NB4 (cell line): Measurements from ENCODE around the gene NUDT3.
"Not testable (repeated sequence)": the region's sequence is repeated elsewhere in the genome, so short reads cannot be mapped to it uniquely, and the experiment has no call there.

Experiments used
- MYC ChIP-seq: IDR thresholded peaks from 2 replicates; pipeline ENCODE4 v1.6.1; 2011; ENCODE audit warnings: low read depth, low read length
- POLR2A ChIP-seq: IDR thresholded peaks from 2 replicates; pipeline ENCODE4 v1.6.1; 2011; ENCODE audit warnings: mild to moderate bottlenecking; ENCODE audit not compliant: insufficient read length; ENCODE audit errors: extremely low read depth
- TF ChIP-seq, protein P1 (sequence below): IDR thresholded peaks from one replicate; pipeline ENCODE4 v1.5.1; 2012; ENCODE audit warnings: low read depth, low read length
- TF ChIP-seq, protein P2 (sequence below): IDR thresholded peaks from 2 replicates; pipeline ENCODE4 v1.6.1; 2011; ENCODE audit warnings: low read depth, low read length

DNA sequence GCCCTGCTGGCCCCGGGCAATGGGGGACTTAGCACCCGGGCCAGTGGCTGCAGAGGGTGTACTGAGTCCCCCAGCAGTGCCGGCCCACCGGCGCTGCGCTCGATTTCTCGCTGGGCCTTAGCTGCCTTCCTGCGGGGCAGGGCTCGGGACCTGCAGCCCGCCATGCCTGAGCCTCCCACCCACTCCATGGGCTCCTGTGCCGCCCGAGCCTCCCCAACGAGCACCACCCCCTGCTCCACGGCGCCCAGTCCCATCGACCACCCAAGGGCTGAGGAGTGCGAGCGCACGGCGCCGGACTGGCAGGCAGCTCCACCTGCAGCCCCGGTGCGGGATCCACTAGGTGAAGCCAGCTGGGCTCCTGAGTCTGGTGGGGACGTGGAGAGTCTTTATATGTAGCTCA lies 123.3 kb downstream of the NUDT3 start:
- TF ChIP-seq, protein P1, sequence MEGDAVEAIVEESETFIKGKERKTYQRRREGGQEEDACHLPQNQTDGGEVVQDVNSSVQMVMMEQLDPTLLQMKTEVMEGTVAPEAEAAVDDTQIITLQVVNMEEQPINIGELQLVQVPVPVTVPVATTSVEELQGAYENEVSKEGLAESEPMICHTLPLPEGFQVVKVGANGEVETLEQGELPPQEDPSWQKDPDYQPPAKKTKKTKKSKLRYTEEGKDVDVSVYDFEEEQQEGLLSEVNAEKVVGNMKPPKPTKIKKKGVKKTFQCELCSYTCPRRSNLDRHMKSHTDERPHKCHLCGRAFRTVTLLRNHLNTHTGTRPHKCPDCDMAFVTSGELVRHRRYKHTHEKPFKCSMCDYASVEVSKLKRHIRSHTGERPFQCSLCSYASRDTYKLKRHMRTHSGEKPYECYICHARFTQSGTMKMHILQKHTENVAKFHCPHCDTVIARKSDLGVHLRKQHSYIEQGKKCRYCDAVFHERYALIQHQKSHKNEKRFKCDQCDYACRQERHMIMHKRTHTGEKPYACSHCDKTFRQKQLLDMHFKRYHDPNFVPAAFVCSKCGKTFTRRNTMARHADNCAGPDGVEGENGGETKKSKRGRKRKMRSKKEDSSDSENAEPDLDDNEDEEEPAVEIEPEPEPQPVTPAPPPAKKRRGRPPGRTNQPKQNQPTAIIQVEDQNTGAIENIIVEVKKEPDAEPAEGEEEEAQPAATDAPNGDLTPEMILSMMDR: not testable (repeated sequence)
- not testable (repeated sequence) for TF ChIP-seq POLR2A, MYC
- TF ChIP-seq, protein P2, sequence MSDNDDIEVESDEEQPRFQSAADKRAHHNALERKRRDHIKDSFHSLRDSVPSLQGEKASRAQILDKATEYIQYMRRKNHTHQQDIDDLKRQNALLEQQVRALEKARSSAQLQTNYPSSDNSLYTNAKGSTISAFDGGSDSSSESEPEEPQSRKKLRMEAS: not testable (repeated sequence)
